ENCODE results near the gene CNTN5.

DNA sequence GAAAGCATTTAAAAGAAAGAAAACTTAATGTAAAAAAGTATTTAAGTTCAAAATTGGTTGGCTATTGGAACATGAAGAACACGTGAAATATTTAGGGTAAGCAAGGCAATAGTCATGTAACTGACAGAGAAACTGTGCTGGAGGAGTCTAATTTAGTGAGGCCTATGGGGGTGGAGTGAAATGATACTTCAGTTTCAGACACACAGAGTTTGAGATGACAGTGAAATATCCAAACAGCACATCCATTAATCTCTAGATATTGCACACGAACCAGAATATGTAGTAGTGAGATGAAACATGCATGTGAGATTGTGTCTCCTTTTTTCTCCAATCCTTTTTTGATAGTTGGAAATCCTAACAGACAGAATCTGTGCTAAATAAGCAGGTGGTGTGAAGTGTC lies 739.0 kb downstream of the CNTN5 start:
- TF ChIP-seq, protein P1, sequence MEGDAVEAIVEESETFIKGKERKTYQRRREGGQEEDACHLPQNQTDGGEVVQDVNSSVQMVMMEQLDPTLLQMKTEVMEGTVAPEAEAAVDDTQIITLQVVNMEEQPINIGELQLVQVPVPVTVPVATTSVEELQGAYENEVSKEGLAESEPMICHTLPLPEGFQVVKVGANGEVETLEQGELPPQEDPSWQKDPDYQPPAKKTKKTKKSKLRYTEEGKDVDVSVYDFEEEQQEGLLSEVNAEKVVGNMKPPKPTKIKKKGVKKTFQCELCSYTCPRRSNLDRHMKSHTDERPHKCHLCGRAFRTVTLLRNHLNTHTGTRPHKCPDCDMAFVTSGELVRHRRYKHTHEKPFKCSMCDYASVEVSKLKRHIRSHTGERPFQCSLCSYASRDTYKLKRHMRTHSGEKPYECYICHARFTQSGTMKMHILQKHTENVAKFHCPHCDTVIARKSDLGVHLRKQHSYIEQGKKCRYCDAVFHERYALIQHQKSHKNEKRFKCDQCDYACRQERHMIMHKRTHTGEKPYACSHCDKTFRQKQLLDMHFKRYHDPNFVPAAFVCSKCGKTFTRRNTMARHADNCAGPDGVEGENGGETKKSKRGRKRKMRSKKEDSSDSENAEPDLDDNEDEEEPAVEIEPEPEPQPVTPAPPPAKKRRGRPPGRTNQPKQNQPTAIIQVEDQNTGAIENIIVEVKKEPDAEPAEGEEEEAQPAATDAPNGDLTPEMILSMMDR (IDR thresholded peaks at IDR 0.05), result no peak
- TF ChIP-seq POLR2AphosphoS5 (IDR thresholded peaks at IDR 0.05) (no peak), POLR2A (IDR thresholded peaks at IDR 0.05) (no peak)

All from suprapubic skin (tissue), 4 donors.